ENCODE results near the gene NUDT5. TPM values are rescaled to one million over a fixed set of nuclear protein-coding genes. Genes with fewer than 3 reads are reported as not detected.

Gene NUDT5
- total RNA-seq, 1 experiment from 2014 or later, result 125 TPM

- no peak for DNase-seq (ENCODE audit: low read depth)
Observed at GRCh38 chr10:12165036-12165435, 30.7 kb downstream of the NUDT5 start.

GRCh38 chr10:12164085-12164484, 31.6 kb downstream of the NUDT5 start:
- DNase-seq (ENCODE audit: low read depth), result no peak

DNA sequence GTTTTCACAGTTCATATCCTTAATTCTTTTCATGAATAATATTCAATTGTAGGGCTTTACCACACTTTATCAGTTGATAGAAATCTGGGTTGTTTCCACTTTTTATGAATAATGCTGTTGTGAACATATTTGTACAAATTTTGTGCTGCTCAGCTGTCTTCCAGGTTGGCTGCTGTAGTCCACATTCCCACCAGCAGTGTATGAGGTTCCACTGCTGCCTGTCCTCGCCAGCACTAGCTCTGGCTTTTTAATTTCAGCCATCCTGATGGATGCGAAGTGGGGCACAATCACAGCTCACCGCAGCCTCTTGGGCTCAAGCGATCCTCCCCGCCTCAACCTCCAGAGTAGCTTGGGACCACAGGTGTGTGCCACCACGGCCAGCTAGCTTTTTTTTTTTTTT, 32.8 kb downstream of the NUDT5 start:
- DNase-seq (ENCODE audit: low read depth), result no peak

DNA sequence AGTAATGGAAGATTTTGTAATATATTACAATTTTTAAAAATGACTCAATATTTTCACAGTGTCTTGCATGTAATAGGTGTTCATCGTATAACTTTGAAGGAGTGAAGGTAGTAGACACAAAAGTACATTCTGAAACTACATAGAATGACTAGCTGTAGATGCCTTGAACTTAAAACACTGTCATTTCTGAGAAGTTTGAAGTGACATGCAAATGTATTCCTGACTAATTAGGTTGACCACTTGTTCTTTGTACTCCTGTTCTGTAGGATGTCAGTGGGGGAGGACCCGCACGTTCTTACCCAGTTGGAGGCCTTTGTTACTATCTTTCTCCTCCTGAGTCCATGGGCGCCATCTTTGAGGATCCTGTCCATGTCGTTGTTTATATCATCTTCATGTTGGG, 35.0 kb downstream of the NUDT5 start:
- no peak for DNase-seq (ENCODE audit: low read depth)

GRCh38 chr10:12158111-12158510, 37.6 kb downstream of the NUDT5 start:
- DNase-seq (ENCODE audit: low read depth), result no peak

DNA sequence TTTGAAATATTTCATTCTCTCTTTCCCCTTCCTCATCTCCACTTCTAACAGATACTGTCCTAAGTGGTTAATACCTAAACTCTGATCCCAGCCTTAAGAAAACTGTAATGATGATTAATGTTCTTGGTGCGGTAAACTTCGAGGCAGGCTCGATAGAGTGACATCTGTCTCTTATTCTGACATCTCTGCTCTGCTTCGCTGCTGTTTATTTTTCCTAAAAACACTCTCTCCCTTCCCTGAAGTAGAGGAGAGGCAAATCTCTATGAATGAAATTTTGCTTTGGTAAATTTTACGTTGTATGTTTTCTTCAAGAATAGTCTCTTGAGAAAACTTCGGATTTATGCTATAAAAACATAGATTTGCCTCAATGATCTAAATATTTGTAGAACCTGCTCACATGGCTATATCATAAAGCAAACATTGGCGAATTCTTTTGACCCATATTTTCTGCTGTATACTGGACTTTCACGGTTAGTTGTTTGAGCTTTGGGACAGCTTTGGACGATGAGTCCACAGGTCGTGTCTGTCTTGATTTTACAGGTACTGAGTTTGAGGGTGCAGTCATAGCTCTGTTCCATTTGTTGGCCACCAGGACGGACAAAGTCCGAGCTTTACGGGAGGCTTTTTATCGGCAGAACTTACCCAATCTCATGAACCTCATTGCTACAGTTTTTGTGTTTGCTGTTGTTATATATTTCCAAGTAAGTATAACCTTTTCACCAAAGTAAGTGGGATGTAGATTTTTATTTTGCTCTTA, 39.1 kb downstream of the NUDT5 start:
- no peak for DNase-seq (ENCODE audit: low read depth)

- no peak for DNase-seq (ENCODE audit: low read depth)
Observed at GRCh38 chr10:12154516-12154915, 41.2 kb downstream of the NUDT5 start.

DNA sequence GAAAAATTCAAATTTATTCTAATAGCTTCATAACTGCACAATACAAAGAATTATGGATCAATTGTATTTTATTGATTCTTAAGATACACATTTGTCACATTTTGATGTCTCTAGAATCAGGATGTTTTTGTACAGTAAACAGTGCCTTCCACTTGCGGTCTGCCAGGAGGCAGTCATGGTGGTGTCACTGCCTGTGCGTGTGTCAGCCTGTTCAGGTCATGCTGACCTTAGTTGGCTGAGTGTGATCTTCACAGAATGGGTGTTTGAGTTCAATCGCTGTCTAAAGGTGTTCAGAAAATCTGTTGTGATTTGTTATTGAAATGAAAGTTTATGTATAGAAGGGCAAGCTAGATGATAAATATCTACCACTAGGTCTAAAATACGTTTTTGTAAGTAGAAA, 45.5 kb downstream of the NUDT5 start:
- DNase-seq (ENCODE audit: low read depth), result no peak

- no peak for DNase-seq (ENCODE audit: low read depth)
Observed at GRCh38 chr10:12144538-12144937, 51.2 kb downstream of the NUDT5 start.

DNA sequence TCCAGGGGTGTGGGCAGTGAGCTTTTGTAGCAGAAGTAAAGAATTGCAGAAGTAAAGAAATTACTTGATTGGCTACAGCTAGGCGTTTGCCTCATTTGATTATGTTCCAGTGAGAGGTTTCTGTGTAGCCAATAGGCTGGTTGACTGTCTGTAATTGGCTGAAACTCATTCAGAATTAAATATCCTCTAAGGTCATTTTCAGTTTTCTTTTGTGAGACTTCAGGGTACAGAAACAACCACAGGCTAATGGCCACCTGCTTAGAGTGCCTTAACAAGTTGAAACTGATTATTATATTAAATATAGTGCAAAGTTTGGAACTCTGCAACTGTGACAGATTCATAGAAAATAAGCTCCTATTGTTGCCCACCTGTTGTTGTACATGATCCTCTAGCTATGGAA, 55.7 kb downstream of the NUDT5 start:
- DNase-seq (ENCODE audit: low read depth), result no peak

DNA sequence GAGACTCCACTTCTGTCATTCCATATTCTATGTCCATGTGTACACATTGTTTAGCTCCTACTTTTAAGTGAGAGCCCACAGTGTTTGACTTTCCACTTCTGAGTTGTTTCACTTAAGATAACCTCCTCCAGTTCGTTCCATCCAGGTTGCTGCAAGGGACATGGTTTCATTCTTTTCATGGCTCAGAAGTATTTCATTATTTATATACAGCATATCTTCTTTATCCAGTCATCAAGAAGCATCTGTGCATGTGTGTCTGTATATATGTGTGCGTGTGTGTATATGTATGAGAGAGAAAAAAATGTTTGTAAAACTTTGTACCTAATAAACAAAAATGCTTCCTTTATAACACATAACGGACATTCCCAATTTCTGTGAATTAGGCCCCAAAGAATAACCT, 60.1 kb downstream of the NUDT5 start:
- DNase-seq (ENCODE audit: low read depth), result no peak

GRCh38 chr10:12130237-12130872, 65.3 kb downstream of the NUDT5 start:
- DNase-seq (ENCODE audit: low read depth), result peak; percentile 62

- DNase-seq (ENCODE audit: low read depth), result peak; percentile 92
Observed at GRCh38 chr10:12129222-12130111, 66.2 kb downstream of the NUDT5 start, which contains the start of gene SEC61A2. TSS of gene SEC61A2 (plus strand) at chr10:12129677. CDS start at chr10:12129788, 111 bp downstream.

- no peak for DNase-seq (ENCODE audit: low read depth)
Observed at GRCh38 chr10:12121673-12122072, 74.0 kb downstream of the NUDT5 start.

Other genes starting within 250 kb of the NUDT5 start
- 14.2 and 14.6 TPM in 2 replicates for gene UPF2, start 153.1 kb downstream of the NUDT5 start, total RNA-seq (2014; rRNA removed; shearing (Covaris generic))
- 6.8 and 33.4 TPM in 2 replicates for gene DHTKD1, start 126.9 kb downstream of the NUDT5 start, total RNA-seq (2014; rRNA removed; shearing (Covaris generic))
- 3.3 and 5.7 TPM in 2 replicates for gene SEC61A2, start 66.2 kb downstream of the NUDT5 start, total RNA-seq (2014; rRNA removed; shearing (Covaris generic))
- gene CDC123, start 297 bp upstream of the NUDT5 start, total RNA-seq (2014; rRNA removed; shearing (Covaris generic)), result 143 and 190 TPM in 2 replicates
- 4.9 and 6.1 TPM in 2 replicates for gene CAMK1D, start 153.7 kb upstream of the NUDT5 start, total RNA-seq (2014; rRNA removed; shearing (Covaris generic))

Measured in Daoy (cell line).